Measurements from ENCODE around the gene GAPT.
"Not testable (repeated sequence)": the region's sequence is repeated elsewhere in the genome, so short reads cannot be mapped to it uniquely, and the experiment has no call there.

Gene GAPT

GRCh38 chr5:58501778-58502417, 10.7 kb downstream of the GAPT start:
- in situ Hi-C loops (cut with MboI; ENCODE audit: low sequenced_read_pairs), result no loop called here

- in situ Hi-C loops (cut with MboI; ENCODE audit: low sequenced_read_pairs), result no loop called here
These were observed 12.3 kb downstream of the GAPT start for GRCh38 chr5:58503390-58504046.

- in situ Hi-C loops (cut with MboI; ENCODE audit: low sequenced_read_pairs), result no loop called here
These were observed 13.5 kb downstream of the GAPT start for GRCh38 chr5:58504766-58505165.

- in situ Hi-C loops (cut with MboI; ENCODE audit: low sequenced_read_pairs), result no loop called here
These were observed 14.3 kb downstream of the GAPT start for GRCh38 chr5:58505502-58505901.

GRCh38 chr5:58505971-58506640, 14.9 kb downstream of the GAPT start:
- in situ Hi-C loops (cut with MboI; ENCODE audit: low sequenced_read_pairs), result no loop called here

GRCh38 chr5:58507715-58508114, 16.5 kb downstream of the GAPT start:
- in situ Hi-C loops (cut with MboI; ENCODE audit: low sequenced_read_pairs), result no loop called here

- in situ Hi-C loops (cut with MboI; ENCODE audit: low sequenced_read_pairs), result no loop called here
These were observed 26.0 kb downstream of the GAPT start for GRCh38 chr5:58517198-58517597.

- in situ Hi-C loops (cut with MboI; ENCODE audit: low sequenced_read_pairs), result no loop called here
These were observed 32.7 kb downstream of the GAPT start for GRCh38 chr5:58523956-58524355.

- in situ Hi-C loops (cut with MboI; ENCODE audit: low sequenced_read_pairs), result no loop called here
These were observed 33.3 kb downstream of the GAPT start for GRCh38 chr5:58524571-58524970.

- in situ Hi-C loops (cut with MboI; ENCODE audit: low sequenced_read_pairs), result no loop called here
These were observed 39.8 kb downstream of the GAPT start for GRCh38 chr5:58530942-58531490.

- in situ Hi-C loops (cut with MboI; ENCODE audit: low sequenced_read_pairs), result not testable (repeated sequence)
These were observed 50.7 kb downstream of the GAPT start for GRCh38 chr5:58541935-58542334.

- in situ Hi-C loops (cut with MboI; ENCODE audit: low sequenced_read_pairs), result no loop called here
These were observed 51.5 kb downstream of the GAPT start for GRCh38 chr5:58542709-58543108.

- in situ Hi-C loops (cut with MboI; ENCODE audit: low sequenced_read_pairs), result no loop called here
These were observed 52.5 kb downstream of the GAPT start for GRCh38 chr5:58543723-58544122.

- in situ Hi-C loops (cut with MboI; ENCODE audit: low sequenced_read_pairs), result no loop called here
These were observed 53.0 kb downstream of the GAPT start for GRCh38 chr5:58544195-58544594.

- in situ Hi-C loops (cut with MboI; ENCODE audit: low sequenced_read_pairs), result no loop called here
These were observed 53.7 kb downstream of the GAPT start for GRCh38 chr5:58544926-58545325.

GRCh38 chr5:58545912-58546311, 54.7 kb downstream of the GAPT start:
- in situ Hi-C loops (cut with MboI; ENCODE audit: low sequenced_read_pairs), result no loop called here

All from HL-60/S4 treated with phorbol 12-myristate 13-acetate at 8.2 ng/mL for 4 days and 3 days (cell line).